GM12875 (cell line): ENCODE results near the gene ZNF804B.

Experiments
- H3K4me3 ChIP-seq: one replicate; pipeline ENCODE4 v1.5.1; 2011; ENCODE audit warnings: low read depth, low read length, control low read depth
- CTCF ChIP-seq: IDR thresholded peaks from 2 replicates; pipeline ENCODE4 v1.5.1; 2011; ENCODE audit warnings: low read depth, mild to moderate bottlenecking, control low read depth, inconsistent platforms, low read length, moderate library complexity, borderline replicate concordance; ENCODE audit not compliant: insufficient read depth

The ZNF804B gene

DNA sequence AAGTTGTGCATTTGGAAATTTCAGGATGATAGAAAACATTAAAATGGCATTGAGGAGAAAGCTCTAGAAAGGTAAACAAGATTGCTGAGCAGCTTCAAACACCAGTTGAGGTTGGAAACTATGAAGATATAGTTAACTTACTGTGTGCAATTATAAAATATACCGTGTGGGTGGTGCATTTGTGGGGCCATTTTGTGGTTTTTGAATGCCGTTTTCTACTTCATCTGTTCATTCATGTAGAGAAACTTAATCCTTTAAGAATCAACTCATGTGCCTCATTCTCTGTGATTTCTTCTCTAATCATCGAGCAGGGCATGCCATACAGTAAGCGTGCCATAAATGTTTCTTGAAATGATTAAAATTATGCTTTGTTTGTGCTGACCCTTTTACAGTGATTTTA is 268.8 kb downstream of the ZNF804B start:
- no peak for TF ChIP-seq CTCF
- H3K4me3 ChIP-seq: no peak overlapping the region

GRCh38 chr7:89029864-89030263 is 270.4 kb downstream of the ZNF804B start:
- no peak for TF ChIP-seq CTCF

GRCh38 chr7:89041240-89041639 is 281.7 kb downstream of the ZNF804B start:
- no peak for TF ChIP-seq CTCF
- H3K4me3 ChIP-seq: no peak overlapping the region

More at GRCh38 chr7:89029864-89030263, 270.4 kb downstream of the ZNF804B start:
- no peak overlapping the region for H3K4me3 ChIP-seq

GRCh38 chr7:89042940-89043339 is 283.4 kb downstream of the ZNF804B start:
- no peak for TF ChIP-seq CTCF
- H3K4me3 ChIP-seq: no peak overlapping the region

- no peak for TF ChIP-seq CTCF
- no peak overlapping the region for H3K4me3 ChIP-seq
Observed at GRCh38 chr7:89049043-89049442, 289.5 kb downstream of the ZNF804B start.

- no peak overlapping the region for H3K4me3 ChIP-seq
- TF ChIP-seq CTCF: no peak
Observed at GRCh38 chr7:89053130-89053529, 293.6 kb downstream of the ZNF804B start.

DNA sequence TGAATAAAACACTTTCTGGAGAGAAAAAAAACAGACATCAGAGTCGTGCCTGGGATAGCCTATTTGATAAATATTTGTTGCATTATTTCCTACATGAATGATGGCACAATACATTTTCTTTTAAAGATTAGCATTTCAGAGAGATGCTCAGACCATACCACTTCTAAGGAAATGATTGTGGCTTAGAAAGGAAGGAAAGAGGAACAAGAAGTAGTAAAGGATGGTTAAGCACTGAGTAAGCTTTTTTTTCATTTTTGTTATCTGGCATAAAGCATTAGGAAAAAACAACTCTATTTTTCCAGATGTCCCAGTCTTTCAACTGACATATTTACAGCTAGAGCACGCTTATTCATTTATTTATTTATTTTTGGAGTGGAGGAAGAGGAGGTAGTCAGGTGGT is 294.9 kb downstream of the ZNF804B start:
- H3K4me3 ChIP-seq: no peak overlapping the region
- no peak for TF ChIP-seq CTCF
